Fibroblast of lung (primary cell): ENCODE results near the gene BMP4.
"Not testable (repeated sequence)": the region's sequence is repeated elsewhere in the genome, so short reads cannot be mapped to it uniquely, and the experiment has no call there.

Source experiments
- EZH2 ChIP-seq: IDR thresholded peaks from 2 replicates; pipeline ENCODE4 v1.5.1; 2012; ENCODE audit warnings: low read length, control low read depth, mild to moderate bottlenecking; ENCODE audit errors: missing control alignments
- TF ChIP-seq, protein P1 (sequence below), 2 donors: IDR thresholded peaks in 1 of 2; conservative IDR thresholded peaks in 1 of 2; 1 replicate in 1 of 2; 2 replicates in 1 of 2; pipeline ENCODE4 v1.5.1; 2011 to 2012; ENCODE audit warnings: low read length in 2 of 2, control low read depth in 1 of 2, inconsistent platforms in 1 of 2, low read depth in 1 of 2, mild to moderate bottlenecking in 1 of 2

GRCh38 chr14:53984958-53985357, 28.3 kb upstream of the BMP4 start:
- TF ChIP-seq, protein P1, sequence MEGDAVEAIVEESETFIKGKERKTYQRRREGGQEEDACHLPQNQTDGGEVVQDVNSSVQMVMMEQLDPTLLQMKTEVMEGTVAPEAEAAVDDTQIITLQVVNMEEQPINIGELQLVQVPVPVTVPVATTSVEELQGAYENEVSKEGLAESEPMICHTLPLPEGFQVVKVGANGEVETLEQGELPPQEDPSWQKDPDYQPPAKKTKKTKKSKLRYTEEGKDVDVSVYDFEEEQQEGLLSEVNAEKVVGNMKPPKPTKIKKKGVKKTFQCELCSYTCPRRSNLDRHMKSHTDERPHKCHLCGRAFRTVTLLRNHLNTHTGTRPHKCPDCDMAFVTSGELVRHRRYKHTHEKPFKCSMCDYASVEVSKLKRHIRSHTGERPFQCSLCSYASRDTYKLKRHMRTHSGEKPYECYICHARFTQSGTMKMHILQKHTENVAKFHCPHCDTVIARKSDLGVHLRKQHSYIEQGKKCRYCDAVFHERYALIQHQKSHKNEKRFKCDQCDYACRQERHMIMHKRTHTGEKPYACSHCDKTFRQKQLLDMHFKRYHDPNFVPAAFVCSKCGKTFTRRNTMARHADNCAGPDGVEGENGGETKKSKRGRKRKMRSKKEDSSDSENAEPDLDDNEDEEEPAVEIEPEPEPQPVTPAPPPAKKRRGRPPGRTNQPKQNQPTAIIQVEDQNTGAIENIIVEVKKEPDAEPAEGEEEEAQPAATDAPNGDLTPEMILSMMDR (conservative IDR thresholded peaks at IDR 0.05 in 1 of 2, IDR thresholded peaks at IDR 0.05 in 1 of 2; ENCODE audit: low read depth in 1 of 2, low read length in 2 of 2) = not testable (repeated sequence)
- TF ChIP-seq EZH2 = not testable (repeated sequence)
